ENCODE results near the gene DNAJB11.

GRCh38 chr3:186614597-186615483, 44.3 kb downstream of the DNAJB11 start:
- TF ChIP-seq POLR2A (IDR thresholded peaks at IDR 0.05) (no peak), CTCF (IDR thresholded peaks at IDR 0.05) (peak; percentile 90 to 98 (median 92))
